ENCODE measurements around the gene IP6K3.

The IP6K3 gene

DNA sequence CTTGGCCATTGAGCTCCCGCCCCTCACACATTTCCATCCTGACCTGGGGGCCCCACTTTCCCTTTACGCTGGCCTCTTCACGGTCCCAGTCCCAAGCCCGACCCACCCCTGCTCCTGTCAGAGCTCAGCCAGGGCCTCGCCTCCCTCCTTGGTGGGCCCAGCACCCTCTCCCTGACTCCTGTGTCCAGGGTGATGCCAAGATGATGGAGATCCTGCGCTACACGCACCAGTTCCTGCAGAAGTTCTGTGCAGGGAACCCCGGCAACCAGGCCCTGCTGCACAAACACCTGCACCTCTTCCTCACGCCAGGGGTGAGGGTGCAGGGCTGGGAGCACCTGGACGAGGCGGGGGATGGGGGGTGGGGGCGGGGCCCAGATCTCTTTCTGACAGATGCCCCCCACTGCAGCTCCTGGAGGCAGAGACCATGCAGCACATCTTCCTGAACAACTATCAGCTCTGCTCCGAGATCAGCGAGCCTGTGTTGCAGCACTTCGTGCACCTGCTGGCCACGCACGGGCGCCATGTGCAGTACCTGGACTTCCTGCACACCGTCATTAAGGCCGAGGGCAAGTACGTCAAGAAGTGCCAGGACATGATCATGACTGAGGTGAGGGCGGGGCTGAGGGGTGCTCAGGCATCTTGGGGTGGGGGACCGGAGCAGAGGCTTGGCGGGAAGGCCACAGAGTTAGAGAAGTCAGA, 68.3 kb downstream of the IP6K3 start:
- no peak overlapping the region for H3K4me2 ChIP-seq (ENCODE audit: low read depth, low read length)
- no peaks in the 10 kb centered on the region for H3K36me3 ChIP-seq (replicated peaks; ENCODE audit: insufficient read depth, low read length)
- no peak for TF ChIP-seq EZH2 (optimal IDR thresholded peaks at IDR 0.05; ENCODE audit: low read depth, low read length)
- TF ChIP-seq EZH2phosphoT487 (IDR thresholded peaks at IDR 0.05; ENCODE audit: low read length), result no peak
- no peak for TF ChIP-seq CTCF (IDR thresholded peaks at IDR 0.05; ENCODE audit: low read length)

DNA sequence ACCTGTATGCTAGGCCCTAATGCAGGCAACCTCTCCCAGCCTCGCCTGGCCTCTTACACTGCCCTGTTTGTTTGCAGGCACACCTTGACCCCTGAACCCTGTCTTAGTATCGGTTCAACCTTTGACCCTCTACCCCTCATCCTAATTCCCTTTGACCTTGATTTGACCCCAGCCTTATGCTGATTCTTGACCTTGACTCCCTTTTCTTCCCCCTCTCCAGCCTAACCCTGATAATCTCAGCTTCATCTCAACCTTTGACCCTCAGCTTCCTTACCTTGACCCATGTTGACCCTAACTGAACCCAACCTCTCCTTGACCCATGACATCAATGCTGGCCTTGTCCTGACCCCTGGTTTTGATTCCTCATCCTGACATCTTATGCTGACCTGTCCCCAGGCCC, 69.0 kb downstream of the IP6K3 start:
- TF ChIP-seq EZH2phosphoT487 (IDR thresholded peaks at IDR 0.05; ENCODE audit: low read length) (no peak), CTCF (IDR thresholded peaks at IDR 0.05; ENCODE audit: low read length) (no peak), EZH2 (optimal IDR thresholded peaks at IDR 0.05; ENCODE audit: low read depth, low read length) (no peak)
- Histone ChIP-seq H3K9ac (ENCODE audit: low read length) (no peak overlapping the region), H3K4me1 (ENCODE audit: low read length) (no peaks in the 10 kb centered on the region), H3K4me3 (ENCODE audit: low read length) (no peak overlapping the region), H3K36me3 (replicated peaks; ENCODE audit: insufficient read depth, low read length) (no peaks in the 10 kb centered on the region), H3K79me2 (ENCODE audit: low read length) (no peaks in the 10 kb centered on the region), H2AFZ (ENCODE audit: low read length) (no peak overlapping the region), H3K9me3 (replicated peaks; ENCODE audit: insufficient read depth, low read length) (no peaks in the 10 kb centered on the region), H4K20me1 (ENCODE audit: insufficient read depth, low read length) (no peaks in the 10 kb centered on the region), H3F3A (ENCODE audit: insufficient read depth, low read length) (no peaks in the 10 kb centered on the region), H3K27ac (ENCODE audit: low read length) (no peak overlapping the region), H3K4me2 (ENCODE audit: low read depth, low read length) (no peak overlapping the region), H3K27me3 (replicated peaks; ENCODE audit: insufficient read depth, low read length) (no peaks in the 10 kb centered on the region), H3K9me2 (replicated peaks; ENCODE audit: insufficient read depth, low read length) (no peaks in the 10 kb centered on the region)
- DNase-seq, result no peak

More for the DNA sequence above, 68.3 kb downstream of the IP6K3 start:
- Histone ChIP-seq H3K9ac (ENCODE audit: low read length) (no peak overlapping the region), H3K27ac (ENCODE audit: low read length) (no peak overlapping the region), H3K4me3 (ENCODE audit: low read length) (no peak overlapping the region), H3K9me2 (replicated peaks; ENCODE audit: insufficient read depth, low read length) (no peaks in the 10 kb centered on the region), H3F3A (ENCODE audit: insufficient read depth, low read length) (no peaks in the 10 kb centered on the region), H2AFZ (ENCODE audit: low read length) (no peak overlapping the region), H4K20me1 (ENCODE audit: insufficient read depth, low read length) (no peaks in the 10 kb centered on the region), H3K27me3 (replicated peaks; ENCODE audit: insufficient read depth, low read length) (no peaks in the 10 kb centered on the region), H3K4me1 (ENCODE audit: low read length) (no peaks in the 10 kb centered on the region), H3K79me2 (ENCODE audit: low read length) (no peaks in the 10 kb centered on the region), H3K9me3 (replicated peaks; ENCODE audit: insufficient read depth, low read length) (no peaks in the 10 kb centered on the region)
- no peak for DNase-seq

DNA sequence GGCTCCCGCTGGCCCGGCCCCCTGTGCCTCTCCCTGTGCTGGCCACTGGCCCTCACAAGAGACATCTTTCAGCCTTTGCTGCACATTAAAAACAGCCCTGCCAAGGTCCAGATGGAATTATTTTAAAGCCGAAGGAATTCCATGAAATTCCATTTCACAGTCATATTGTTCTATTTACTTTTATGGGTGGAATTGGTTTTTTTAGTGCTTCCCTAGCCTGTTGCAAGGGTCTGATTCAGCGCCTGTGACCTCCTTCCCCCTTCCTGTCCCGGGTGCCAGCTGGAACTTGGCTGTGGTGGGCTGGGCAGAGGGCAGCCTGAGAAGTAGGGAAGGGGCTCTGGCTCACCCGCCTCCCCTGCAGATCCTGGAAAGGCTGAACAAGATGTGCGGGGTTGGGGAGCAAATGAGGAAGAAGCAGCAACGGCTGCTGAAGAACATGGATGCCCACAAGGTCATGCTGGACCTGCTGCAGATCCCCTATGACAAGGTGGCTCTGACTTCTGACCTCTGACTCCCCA, 69.5 kb downstream of the IP6K3 start:
- no peaks in the 10 kb centered on the region for H3K36me3 ChIP-seq (replicated peaks; ENCODE audit: insufficient read depth, low read length)
- no peak overlapping the region for H2AFZ ChIP-seq (ENCODE audit: low read length)

More for the DNA sequence above, 69.5 kb downstream of the IP6K3 start:
- no peak for DNase-seq
- Histone ChIP-seq H3F3A (ENCODE audit: insufficient read depth, low read length) (no peaks in the 10 kb centered on the region), H3K27ac (ENCODE audit: low read length) (no peak overlapping the region), H3K9ac (ENCODE audit: low read length) (no peak overlapping the region), H3K4me3 (ENCODE audit: low read length) (no peak overlapping the region), H4K20me1 (ENCODE audit: insufficient read depth, low read length) (no peaks in the 10 kb centered on the region), H3K4me1 (ENCODE audit: low read length) (no peaks in the 10 kb centered on the region), H3K79me2 (ENCODE audit: low read length) (no peaks in the 10 kb centered on the region), H3K9me3 (replicated peaks; ENCODE audit: insufficient read depth, low read length) (no peaks in the 10 kb centered on the region), H3K4me2 (ENCODE audit: low read depth, low read length) (no peak overlapping the region), H3K27me3 (replicated peaks; ENCODE audit: insufficient read depth, low read length) (no peaks in the 10 kb centered on the region), H3K9me2 (replicated peaks; ENCODE audit: insufficient read depth, low read length) (no peaks in the 10 kb centered on the region)
- TF ChIP-seq CTCF (IDR thresholded peaks at IDR 0.05; ENCODE audit: low read length) (no peak), EZH2phosphoT487 (IDR thresholded peaks at IDR 0.05; ENCODE audit: low read length) (no peak), EZH2 (optimal IDR thresholded peaks at IDR 0.05; ENCODE audit: low read depth, low read length) (no peak)
